K562 (cell line): ENCODE data around the gene IFNA16. TPM values are rescaled to one million over a fixed set of nuclear protein-coding genes. Genes with fewer than 3 reads are reported as not detected.

ENCODE experiments used
- ATAC-seq: fragments of 200-7000 bp; cut with Tn5 transposase; 3 replicates; pipeline ENCODE4 v1.9.1; 2020; ENCODE audit warnings: moderate library complexity
- BruUV-seq: library from RNA; stranded (reverse); fragments of 400-500 nt; replicated peaks from 2 replicates; lab custom pipeline; 2021; lab: Mats Ljungman, UMichigan
- CTCF ChIA-PET: fragments of 300-600 bp; formaldehyde crosslinking; extraction: SDS; loops from one replicate; lab custom pipeline; 2021; ENCODE audit warnings: low intra/inter-chr PET ratio; lab: Yijun Ruan, JAX
- POLR2A ChIA-PET: fragments of 300-600, 350-650 bp; sonication (Branson Sonifier 250); formaldehyde crosslinking; extraction: SDS; loops from one replicate; lab custom pipeline; 2021; ENCODE audit warnings: antibody characterized with exemption, inconsistent platforms; lab: Yijun Ruan, JAX
- DNase-seq, 4 experiments: peaks; one replicate each; pipeline versions ENCODE4 v3.0.0 to v3.0.0-alpha.2; 2011 to 2018; ENCODE audit warnings: low spot score in 3 of 4, mixed read lengths in 3 of 4; ENCODE audit errors: extremely low read depth in 1 of 4
- FAIRE-seq: peaks from 2 replicates; lab custom pipeline; 2011; peaks lifted over from hg19 to GRCh38; lab: Jason Lieb, UNC
- H2AFZ ChIP-seq: 2 replicates; pipeline ENCODE4 v1.6.0; 2011; ENCODE audit warnings: low read depth, low read length, control low read depth, inconsistent platforms
- H3K27ac ChIP-seq: fragments of 200-600 bp; 3 replicates; pipeline ENCODE4 v1.8.0; 2011; ENCODE audit warnings: low read depth, mild to moderate bottlenecking, control low read depth, inconsistent platforms, low read length, moderate library complexity, mixed read lengths; ENCODE audit errors: extremely low read depth
- H3K27me3 ChIP-seq, 2 experiments: fragments of 300-600 bp in 1 of 2; 2 replicates in 1 of 2; 3 replicates in 1 of 2; pipeline versions ENCODE4 v1.6.0 to v1.8.0; 2011; ENCODE audit warnings: inconsistent platforms in 2 of 2, low read length in 2 of 2, mild to moderate bottlenecking in 1 of 2, mixed read lengths in 1 of 2, moderate library complexity in 1 of 2; ENCODE audit not compliant: control insufficient read depth in 2 of 2, insufficient read depth in 2 of 2
- H3K36me3 ChIP-seq: fragments of 300-600 bp; 3 replicates; pipeline ENCODE4 v1.8.0; 2011; ENCODE audit warnings: mild to moderate bottlenecking, low read length, inconsistent platforms; ENCODE audit not compliant: control insufficient read depth, insufficient read depth
- H3K4me1 ChIP-seq, 2 experiments: fragments of 200-600 bp in 1 of 2; replicated peaks in 1 of 2; 2 replicates in 1 of 2; 3 replicates in 1 of 2; pipeline versions ENCODE4 v1.5.1 to v1.8.0; 2011; ENCODE audit warnings: inconsistent platforms in 2 of 2, low read length in 2 of 2, mild to moderate bottlenecking in 1 of 2, mixed read lengths in 1 of 2, moderate library complexity in 1 of 2; ENCODE audit not compliant: control insufficient read depth in 2 of 2, insufficient read depth in 2 of 2
- H3K4me2 ChIP-seq: 2 replicates; pipeline ENCODE4 v1.6.1; 2011; ENCODE audit warnings: low read length, control low read depth, inconsistent platforms, mixed read lengths; ENCODE audit not compliant: insufficient read depth
- H3K4me3 ChIP-seq: fragments of 200-600 bp; sonication (generic), shearing (Covaris generic); 2 replicates; pipeline ENCODE4 v1.5.1; 2016; ENCODE audit warnings: control low read depth, inconsistent platforms
- H3K79me2 ChIP-seq: fragments of 200-600 bp; 3 replicates; pipeline ENCODE4 v1.8.0; 2011; ENCODE audit warnings: low read length, inconsistent platforms; ENCODE audit not compliant: control insufficient read depth, insufficient read depth
- H3K9ac ChIP-seq, 2 experiments: 2 replicates each; pipeline versions ENCODE4 v1.6.0 to v1.6.1; 2011; ENCODE audit warnings: low read depth in 2 of 2, low read length in 2 of 2, control low read depth in 1 of 2, inconsistent platforms in 1 of 2, mild to moderate bottlenecking in 1 of 2, mixed read lengths in 1 of 2; ENCODE audit not compliant: insufficient read depth in 1 of 2
- H3K9me1 ChIP-seq: one replicate; pipeline ENCODE4 v1.6.0; 2011; ENCODE audit warnings: inconsistent platforms, mild to moderate bottlenecking, low read length, moderate library complexity; ENCODE audit not compliant: control insufficient read depth, insufficient read depth
- H3K9me3 ChIP-seq: replicated peaks from 2 replicates; pipeline ENCODE4 v1.5.1; 2011; ENCODE audit warnings: low read depth, low read length, inconsistent platforms; ENCODE audit not compliant: control insufficient read depth, insufficient read depth
- H4K20me1 ChIP-seq: replicated peaks from 2 replicates; pipeline ENCODE4 v1.6.1; 2011; ENCODE audit warnings: low read length, inconsistent platforms, mixed read lengths; ENCODE audit not compliant: control insufficient read depth, insufficient read depth
- CCAR2 ChIP-seq: fragments of 200-400 bp; formaldehyde crosslinking; IDR thresholded peaks from 2 replicates; pipeline ENCODE4 v1.6.1; 2017; ENCODE audit warnings: mild to moderate bottlenecking, low read depth, low read length
- ETV1 ChIP-seq: fragments of 450-650 bp; conservative IDR thresholded peaks from 2 replicates; pipeline ENCODE4 v1.6.1; 2016; ENCODE audit warnings: missing genetic modification characterization, control low read depth, low read depth, missing compliant biosample characterization
- KDM1A ChIP-seq, 2 experiments: fragments of 450-650 bp; IDR thresholded peaks; 2 replicates each; pipeline ENCODE4 v1.6.1; 2016; ENCODE audit warnings: mild to moderate bottlenecking in 2 of 2
- PHTF2 ChIP-seq: fragments of 250-450 bp; sonication (Bioruptor Pico); IDR thresholded peaks from 2 replicates; pipeline ENCODE4 v1.5.0; 2021; ENCODE audit warnings: mild to moderate bottlenecking
- POLR3A ChIP-seq: IDR thresholded peaks from 2 replicates; pipeline ENCODE4 v1.6.1; 2011; ENCODE audit warnings: borderline replicate concordance, mild to moderate bottlenecking, moderate library complexity; ENCODE audit not compliant: insufficient read length, insufficient read depth; ENCODE audit errors: extremely low read depth
- TEAD4 ChIP-seq, 2 experiments: sonication (generic) in 1 of 2; formaldehyde crosslinking in 1 of 2; IDR thresholded peaks; 2 replicates each; pipeline versions ENCODE4 v1.6.1 to v1.8.0; 2012 to 2022; ENCODE audit warnings: borderline replicate concordance in 1 of 2, inconsistent platforms in 1 of 2, low read length in 1 of 2, mild to moderate bottlenecking in 1 of 2, missing genetic modification reagents in 1 of 2
- ZBTB8A ChIP-seq: fragments of 450-650 bp; IDR thresholded peaks from 2 replicates; pipeline ENCODE4 v1.6.1; 2018; ENCODE audit warnings: mild to moderate bottlenecking, moderate library complexity; ENCODE audit not compliant: partially characterized antibody
- WGBS: fragments of 100-300 bp; shearing (Covaris generic); methylation state at CpG from one replicate; pipeline ENCODE4 v1.1.6; 2016; ENCODE audit warnings: low coverage, mixed read lengths; ENCODE audit not compliant: insufficient coverage; ENCODE audit errors: missing lambda C conversion rate; 5-methylcytosine and 5-hydroxymethylcytosine counted together
- in situ Hi-C: fragments of 300-500 bp; cut with MboI; formaldehyde crosslinking; loops from 4 replicates; pipeline ENCODE4 v1.15.0; 2018; ENCODE audit warnings: inconsistent platforms, mixed read lengths
- intact Hi-C: fragments of 100-400 bp; cut with micrococcal nuclease; formaldehyde crosslinking; loops from 2 replicates; pipeline ENCODE4 v1.14.2; 2022
- polyA plus RNA-seq, 8 experiments: library from polyadenylated mRNA; depleted of rRNA in 4 of 8; stranded (reverse) in 5 of 8; unstranded in 3 of 8; fragments of >200 nt; fragmentation: Nextera tagmentation in 2 of 8; fragmentation: Illumina TruSeq in 1 of 8; extraction: Ambion mirVana in 2 of 8; extraction: Trizol in 1 of 8; gene quantifications; 2 replicates each; pipeline versions ENCODE4 v1.2.1 to v1.2.3, GENCODE V29; 2011 to 2014; ENCODE audit warnings: inconsistent platforms in 1 of 8, missing spikeins in 1 of 8
- total RNA-seq, 7 experiments: library from RNA; depleted of rRNA in 6 of 7; stranded (reverse); fragments of >200 nt in 6 of 7; fragmentation: Illumina TruSeq in 2 of 7; extraction: Trizol in 2 of 7; gene quantifications; 2 replicates each; pipeline versions ENCODE4 v1.2.1 to v1.2.3, GENCODE V29; 2011 to 2021; ENCODE audit warnings: low replicate concordance in 1 of 7
- TF ChIP-seq, protein P1 (sequence below): fragments of 450-650 bp; formaldehyde crosslinking; IDR thresholded peaks from 2 replicates; pipeline ENCODE4 v1.4.0; 2020; ENCODE audit warnings: mild to moderate bottlenecking, moderate library complexity
- TF ChIP-seq, protein P2 (sequence below): sonication (generic); formaldehyde crosslinking; IDR thresholded peaks from 2 replicates; pipeline ENCODE4 v1.8.0; 2023; ENCODE audit warnings: mild to moderate bottlenecking, missing genetic modification reagents
- TF ChIP-seq, protein P3 (sequence below), 2 experiments: fragments of 450-650 bp; formaldehyde crosslinking in 1 of 2; IDR thresholded peaks; 2 replicates each; pipeline versions ENCODE4 v1.4.0 to v1.6.1; 2014 to 2020; ENCODE audit warnings: mild to moderate bottlenecking in 2 of 2, borderline replicate concordance in 1 of 2, low read depth in 1 of 2

Gene IFNA16
- total and polyA plus RNA-seq, 9 of the 15 experiments (the other 6 are each of a cell fraction or from before 2014, with no cell fraction given) = not detected

DNA sequence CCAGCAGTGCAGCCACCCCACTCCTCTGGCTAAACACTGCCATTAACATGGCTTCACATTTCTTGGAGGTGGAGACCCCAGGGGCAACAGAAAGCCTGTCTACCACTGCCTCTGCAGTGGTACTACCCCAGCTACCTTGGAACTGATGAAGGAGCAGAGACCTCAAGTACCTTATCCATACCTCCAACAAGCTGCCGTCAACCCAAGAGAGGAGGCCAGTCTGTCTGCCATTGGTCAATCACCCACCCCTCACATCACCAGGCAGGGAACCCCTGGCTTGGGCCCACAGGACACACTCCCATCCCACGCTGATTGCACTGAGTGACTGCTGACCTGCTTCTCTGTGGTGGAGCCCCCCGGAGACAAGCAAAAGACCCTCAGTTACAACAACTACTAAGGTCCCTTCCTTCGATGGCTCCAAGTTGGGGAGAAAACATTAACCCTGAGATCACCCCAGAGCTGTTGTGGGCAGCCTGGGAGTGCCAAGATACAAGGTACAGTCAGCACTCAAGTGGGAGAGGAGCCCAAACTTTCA is 17.1 kb upstream of the IFNA16 start:
- Histone ChIP-seq H4K20me1 (no peaks in the 10 kb centered on the region), H3K79me2 (no peaks in the 10 kb centered on the region), H3K27me3 (no peaks in the 10 kb centered on the region), H2AFZ (no peak overlapping the region), H3K9ac (no peak overlapping the region), H3K4me1 (no peaks in the 10 kb centered on the region), H3K4me2 (no peak overlapping the region), H3K9me1 (no peaks in the 10 kb centered on the region), H3K9me3 (no peaks in the 10 kb centered on the region), H3K27ac (no peak overlapping the region), H3K36me3 (no peaks in the 10 kb centered on the region), H3K4me3 (no peak overlapping the region)
- DNase-seq (no peak), ATAC-seq (no peak), FAIRE-seq (no peak)
- TF ChIP-seq KDM1A (IDR thresholded peaks at IDR 0.05) (no peak), ZBTB8A (no peak), POLR3A (no peak), CCAR2 (no peak), PHTF2 (CRISPR knock-in tag) (no peak), TEAD4 (IDR thresholded peaks at IDR 0.05; ENCODE audit: low read length) (no peak), TEAD4 (CRISPR knock-in tag; IDR thresholded peaks at IDR 0.05; ENCODE audit: borderline replicate concordance) (no peak), ETV1 (tag) (no peak)
- TF ChIP-seq, protein P1, sequence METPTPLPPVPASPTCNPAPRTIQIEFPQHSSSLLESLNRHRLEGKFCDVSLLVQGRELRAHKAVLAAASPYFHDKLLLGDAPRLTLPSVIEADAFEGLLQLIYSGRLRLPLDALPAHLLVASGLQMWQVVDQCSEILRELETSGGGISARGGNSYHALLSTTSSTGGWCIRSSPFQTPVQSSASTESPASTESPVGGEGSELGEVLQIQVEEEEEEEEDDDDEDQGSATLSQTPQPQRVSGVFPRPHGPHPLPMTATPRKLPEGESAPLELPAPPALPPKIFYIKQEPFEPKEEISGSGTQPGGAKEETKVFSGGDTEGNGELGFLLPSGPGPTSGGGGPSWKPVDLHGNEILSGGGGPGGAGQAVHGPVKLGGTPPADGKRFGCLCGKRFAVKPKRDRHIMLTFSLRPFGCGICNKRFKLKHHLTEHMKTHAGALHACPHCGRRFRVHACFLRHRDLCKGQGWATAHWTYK (CRISPR knock-in tag) = no peak
- TF ChIP-seq, protein P2, sequence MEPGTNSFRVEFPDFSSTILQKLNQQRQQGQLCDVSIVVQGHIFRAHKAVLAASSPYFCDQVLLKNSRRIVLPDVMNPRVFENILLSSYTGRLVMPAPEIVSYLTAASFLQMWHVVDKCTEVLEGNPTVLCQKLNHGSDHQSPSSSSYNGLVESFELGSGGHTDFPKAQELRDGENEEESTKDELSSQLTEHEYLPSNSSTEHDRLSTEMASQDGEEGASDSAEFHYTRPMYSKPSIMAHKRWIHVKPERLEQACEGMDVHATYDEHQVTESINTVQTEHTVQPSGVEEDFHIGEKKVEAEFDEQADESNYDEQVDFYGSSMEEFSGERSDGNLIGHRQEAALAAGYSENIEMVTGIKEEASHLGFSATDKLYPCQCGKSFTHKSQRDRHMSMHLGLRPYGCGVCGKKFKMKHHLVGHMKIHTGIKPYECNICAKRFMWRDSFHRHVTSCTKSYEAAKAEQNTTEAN = no peak
- TF ChIP-seq, protein P3, sequence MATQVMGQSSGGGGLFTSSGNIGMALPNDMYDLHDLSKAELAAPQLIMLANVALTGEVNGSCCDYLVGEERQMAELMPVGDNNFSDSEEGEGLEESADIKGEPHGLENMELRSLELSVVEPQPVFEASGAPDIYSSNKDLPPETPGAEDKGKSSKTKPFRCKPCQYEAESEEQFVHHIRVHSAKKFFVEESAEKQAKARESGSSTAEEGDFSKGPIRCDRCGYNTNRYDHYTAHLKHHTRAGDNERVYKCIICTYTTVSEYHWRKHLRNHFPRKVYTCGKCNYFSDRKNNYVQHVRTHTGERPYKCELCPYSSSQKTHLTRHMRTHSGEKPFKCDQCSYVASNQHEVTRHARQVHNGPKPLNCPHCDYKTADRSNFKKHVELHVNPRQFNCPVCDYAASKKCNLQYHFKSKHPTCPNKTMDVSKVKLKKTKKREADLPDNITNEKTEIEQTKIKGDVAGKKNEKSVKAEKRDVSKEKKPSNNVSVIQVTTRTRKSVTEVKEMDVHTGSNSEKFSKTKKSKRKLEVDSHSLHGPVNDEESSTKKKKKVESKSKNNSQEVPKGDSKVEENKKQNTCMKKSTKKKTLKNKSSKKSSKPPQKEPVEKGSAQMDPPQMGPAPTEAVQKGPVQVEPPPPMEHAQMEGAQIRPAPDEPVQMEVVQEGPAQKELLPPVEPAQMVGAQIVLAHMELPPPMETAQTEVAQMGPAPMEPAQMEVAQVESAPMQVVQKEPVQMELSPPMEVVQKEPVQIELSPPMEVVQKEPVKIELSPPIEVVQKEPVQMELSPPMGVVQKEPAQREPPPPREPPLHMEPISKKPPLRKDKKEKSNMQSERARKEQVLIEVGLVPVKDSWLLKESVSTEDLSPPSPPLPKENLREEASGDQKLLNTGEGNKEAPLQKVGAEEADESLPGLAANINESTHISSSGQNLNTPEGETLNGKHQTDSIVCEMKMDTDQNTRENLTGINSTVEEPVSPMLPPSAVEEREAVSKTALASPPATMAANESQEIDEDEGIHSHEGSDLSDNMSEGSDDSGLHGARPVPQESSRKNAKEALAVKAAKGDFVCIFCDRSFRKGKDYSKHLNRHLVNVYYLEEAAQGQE (IDR thresholded peaks at IDR 0.05; ENCODE audit: borderline replicate concordance) = no peak
- TF ChIP-seq, protein P3 (CRISPR knock-in tag; IDR thresholded peaks at IDR 0.05; ENCODE audit: low read depth) = no peak
- CTCF ChIA-PET = no interaction called here
- POLR2A ChIA-PET = no interaction called here
- WGBS = no CpG with 5 or more reads among the region's 4 CpGs
- intact Hi-C loops = no loop called here
- BruUV-seq = no TSS peak
- in situ Hi-C loops = no loop called here
